Glutamatergic neuron (in vitro differentiated cells): ENCODE measurements around the gene ALOX15B. TPM values are rescaled to one million over a fixed set of nuclear protein-coding genes. Genes with fewer than 3 reads are reported as not detected.

Experiments
- DNase-seq: peaks from one replicate; pipeline ENCODE4 v3.0.0; 2022
- H3K27ac Mint-ChIP-seq: one replicate; pipeline ENCODE4 v1.8.0; 2020; ENCODE audit warnings: mild to moderate bottlenecking, mixed read lengths, inconsistent platforms; ENCODE audit not compliant: unreplicated experiment
- H3K27me3 Mint-ChIP-seq: one replicate; pipeline ENCODE4 v1.8.0; 2020; ENCODE audit warnings: mild to moderate bottlenecking, moderate library complexity, mixed read lengths, inconsistent platforms; ENCODE audit not compliant: unreplicated experiment
- H3K36me3 Mint-ChIP-seq: one replicate; pipeline ENCODE4 v1.8.0; 2020; ENCODE audit warnings: mild to moderate bottlenecking, mixed read lengths, inconsistent platforms; ENCODE audit not compliant: unreplicated experiment
- H3K4me1 Mint-ChIP-seq: one replicate; pipeline ENCODE4 v1.8.0; 2020; ENCODE audit warnings: mild to moderate bottlenecking, low read depth, mixed read lengths, inconsistent platforms; ENCODE audit not compliant: unreplicated experiment
- H3K4me3 Mint-ChIP-seq: one replicate; pipeline ENCODE4 v1.8.0; 2020; ENCODE audit warnings: mild to moderate bottlenecking, mixed read lengths, inconsistent platforms; ENCODE audit not compliant: unreplicated experiment
- H3K9me3 Mint-ChIP-seq: one replicate; pipeline ENCODE4 v1.8.0; 2020; ENCODE audit warnings: mild to moderate bottlenecking, moderate library complexity, mixed read lengths, inconsistent platforms; ENCODE audit not compliant: unreplicated experiment
- total RNA-seq: library from RNA; stranded (reverse); fragmentation: NEBNext Ultra II Directional; extraction: Animal tissue kit (Norgen Biotek cat#: 25700); gene quantifications from one replicate; pipeline ENCODE4 v1.2.1, GENCODE V29; 2021; ENCODE audit not compliant: unreplicated experiment
- TF ChIP-seq, protein P1 (sequence below): fragments of 200-600 bp; sonication (generic); IDR thresholded peaks from one replicate; pipeline ENCODE4 v1.5.0; 2021; ENCODE audit not compliant: partially characterized antibody, unreplicated experiment

ALOX15B gene
- total RNA-seq, 1 donor from 2014 or later: not detected

DNA sequence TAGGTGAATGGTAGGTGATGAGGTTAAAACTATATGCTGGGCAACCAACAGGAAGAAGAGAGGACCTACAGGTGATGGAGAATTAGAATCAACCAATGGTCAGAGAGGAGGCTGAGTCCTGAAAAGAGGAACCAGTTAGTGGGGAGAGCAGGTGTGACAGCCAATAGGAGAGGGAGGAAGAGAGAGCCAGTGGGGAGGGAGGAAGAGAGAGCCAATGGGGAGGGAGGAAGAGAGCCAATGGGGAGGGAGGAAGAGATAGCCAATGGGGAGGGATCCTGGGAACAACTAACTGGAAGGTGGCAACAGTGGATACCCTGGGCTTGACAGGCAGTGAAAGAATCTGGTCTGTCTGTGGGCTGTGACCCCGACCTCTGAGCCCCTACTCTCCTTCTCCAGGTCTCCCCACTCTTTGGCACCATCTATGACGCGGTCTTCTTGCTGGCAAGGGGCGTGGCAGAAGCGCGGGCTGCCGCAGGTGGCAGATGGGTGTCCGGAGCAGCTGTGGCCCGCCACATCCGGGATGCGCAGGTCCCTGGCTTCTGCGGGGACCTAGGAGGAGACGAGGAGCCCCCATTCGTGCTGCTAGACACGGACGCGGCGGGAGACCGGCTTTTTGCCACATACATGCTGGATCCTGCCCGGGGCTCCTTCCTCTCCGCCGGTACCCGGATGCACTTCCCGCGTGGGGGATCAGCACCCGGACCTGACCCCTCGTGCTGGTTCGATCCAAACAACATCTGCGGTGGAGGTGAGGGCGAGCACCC is 32.7 kb upstream of the ALOX15B start:
- H3K4me1 Mint-ChIP-seq: no peaks in the 10 kb centered on the region
- peaks cover 7% of the 10 kb centered on the region for H3K9me3 Mint-ChIP-seq
- peaks cover 25% of the 10 kb centered on the region for H3K27me3 Mint-ChIP-seq
- peaks cover 6% of the 10 kb centered on the region for H3K36me3 Mint-ChIP-seq
- H3K4me3 Mint-ChIP-seq: no peak overlapping the region
- H3K27ac Mint-ChIP-seq: no peak overlapping the region
- TF ChIP-seq, protein P1, sequence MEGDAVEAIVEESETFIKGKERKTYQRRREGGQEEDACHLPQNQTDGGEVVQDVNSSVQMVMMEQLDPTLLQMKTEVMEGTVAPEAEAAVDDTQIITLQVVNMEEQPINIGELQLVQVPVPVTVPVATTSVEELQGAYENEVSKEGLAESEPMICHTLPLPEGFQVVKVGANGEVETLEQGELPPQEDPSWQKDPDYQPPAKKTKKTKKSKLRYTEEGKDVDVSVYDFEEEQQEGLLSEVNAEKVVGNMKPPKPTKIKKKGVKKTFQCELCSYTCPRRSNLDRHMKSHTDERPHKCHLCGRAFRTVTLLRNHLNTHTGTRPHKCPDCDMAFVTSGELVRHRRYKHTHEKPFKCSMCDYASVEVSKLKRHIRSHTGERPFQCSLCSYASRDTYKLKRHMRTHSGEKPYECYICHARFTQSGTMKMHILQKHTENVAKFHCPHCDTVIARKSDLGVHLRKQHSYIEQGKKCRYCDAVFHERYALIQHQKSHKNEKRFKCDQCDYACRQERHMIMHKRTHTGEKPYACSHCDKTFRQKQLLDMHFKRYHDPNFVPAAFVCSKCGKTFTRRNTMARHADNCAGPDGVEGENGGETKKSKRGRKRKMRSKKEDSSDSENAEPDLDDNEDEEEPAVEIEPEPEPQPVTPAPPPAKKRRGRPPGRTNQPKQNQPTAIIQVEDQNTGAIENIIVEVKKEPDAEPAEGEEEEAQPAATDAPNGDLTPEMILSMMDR: no peak
- no peak for DNase-seq

DNA sequence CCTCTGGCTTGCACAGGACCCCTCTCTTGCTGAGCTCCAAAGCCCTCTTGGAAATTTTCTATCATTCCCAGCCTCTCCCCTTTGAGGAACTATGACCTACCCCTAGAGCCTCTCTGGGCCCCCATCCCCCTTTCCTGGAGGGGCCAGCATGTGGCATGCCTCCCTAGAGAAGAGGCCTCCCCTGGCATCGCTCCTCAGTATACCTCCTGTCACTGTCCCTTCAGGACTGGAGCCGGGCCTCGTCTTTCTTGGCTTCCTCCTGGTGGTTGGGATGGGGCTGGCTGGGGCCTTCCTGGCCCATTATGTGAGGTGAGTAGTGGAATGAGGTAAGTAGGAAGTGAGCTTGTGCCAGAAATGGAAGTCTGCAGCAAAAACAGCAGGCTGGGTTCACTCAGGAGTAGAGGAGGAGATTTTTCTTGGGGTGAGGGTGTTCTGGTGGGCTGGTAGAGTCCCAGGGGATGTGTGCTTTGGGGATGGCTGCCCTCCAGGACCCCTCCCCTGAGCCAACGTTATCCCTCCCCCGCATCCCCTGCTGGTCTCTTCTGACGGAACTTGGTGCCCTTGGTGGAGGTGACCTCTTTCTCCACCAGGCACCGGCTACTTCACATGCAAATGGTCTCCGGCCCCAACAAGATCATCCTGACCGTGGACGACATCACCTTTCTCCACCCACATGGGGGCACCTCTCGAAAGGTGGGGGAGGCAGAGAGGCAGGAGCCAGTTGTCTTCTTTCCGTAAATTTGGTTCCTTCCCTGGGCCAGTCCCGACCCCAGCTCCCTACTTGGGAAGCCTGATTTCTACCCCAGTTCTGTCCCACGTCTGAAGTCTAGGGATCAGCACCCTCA is 31.8 kb upstream of the ALOX15B start:
- peaks cover 22% of the 10 kb centered on the region for H3K27me3 Mint-ChIP-seq
- peaks cover 5% of the 10 kb centered on the region for H3K9me3 Mint-ChIP-seq
- DNase-seq: no peak
- H3K36me3 Mint-ChIP-seq: peaks cover 6% of the 10 kb centered on the region
- H3K4me1 Mint-ChIP-seq: no peaks in the 10 kb centered on the region
- no peak overlapping the region for H3K27ac Mint-ChIP-seq
- TF ChIP-seq, protein P1: no peak
- no peak overlapping the region for H3K4me3 Mint-ChIP-seq

DNA sequence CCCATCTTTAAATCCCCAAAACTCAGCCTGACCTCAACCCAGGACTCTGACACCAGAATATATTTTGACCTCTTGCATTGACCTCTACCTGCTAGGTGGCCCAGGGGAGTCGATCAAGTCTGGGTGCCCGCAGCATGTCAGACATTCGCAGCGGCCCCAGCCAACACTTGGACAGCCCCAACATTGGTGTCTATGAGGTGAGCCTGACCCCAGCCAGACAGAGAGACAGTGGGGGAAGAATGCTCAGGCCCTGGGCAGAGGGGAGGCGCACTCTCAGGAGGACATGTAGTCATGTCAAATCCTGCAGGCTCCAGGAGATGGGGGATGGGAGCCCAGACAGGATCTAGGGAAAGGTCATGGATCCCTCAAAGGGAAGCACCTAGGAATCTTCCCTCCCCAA is 31.0 kb upstream of the ALOX15B start:
- H3K27me3 Mint-ChIP-seq: peaks cover 19% of the 10 kb centered on the region
- TF ChIP-seq, protein P1: no peak
- H3K36me3 Mint-ChIP-seq: peaks cover 6% of the 10 kb centered on the region

DNA sequence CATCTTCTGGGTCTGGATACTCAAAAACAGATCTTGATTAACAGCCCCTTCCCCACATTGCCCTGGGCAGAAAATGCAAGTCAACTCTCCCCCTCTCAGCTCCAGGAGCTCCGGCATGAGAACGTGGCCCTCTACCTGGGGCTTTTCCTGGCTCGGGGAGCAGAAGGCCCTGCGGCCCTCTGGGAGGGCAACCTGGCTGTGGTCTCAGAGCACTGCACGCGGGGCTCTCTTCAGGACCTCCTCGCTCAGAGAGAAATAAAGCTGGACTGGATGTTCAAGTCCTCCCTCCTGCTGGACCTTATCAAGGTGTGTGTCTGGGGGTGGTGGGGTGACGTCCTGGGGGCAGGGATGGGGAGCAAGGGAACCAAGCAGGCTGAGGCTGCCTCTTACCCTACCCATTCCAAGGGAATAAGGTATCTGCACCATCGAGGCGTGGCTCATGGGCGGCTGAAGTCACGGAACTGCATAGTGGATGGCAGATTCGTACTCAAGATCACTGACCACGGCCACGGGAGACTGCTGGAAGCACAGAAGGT is 26.7 kb upstream of the ALOX15B start:
- TF ChIP-seq, protein P1: no peak
- Mint-ChIP-seq H3K27me3 (peaks cover 11% of the 10 kb centered on the region), H3K9me3 (peaks cover 3% of the 10 kb centered on the region), H3K36me3 (no peaks in the 10 kb centered on the region), H3K27ac (no peak overlapping the region), H3K4me3 (no peak overlapping the region), H3K4me1 (no peaks in the 10 kb centered on the region)
- no peak for DNase-seq

More for the DNA sequence above, 31.0 kb upstream of the ALOX15B start:
- Mint-ChIP-seq H3K4me3 (no peak overlapping the region), H3K9me3 (peaks cover 7% of the 10 kb centered on the region), H3K4me1 (no peaks in the 10 kb centered on the region), H3K27ac (no peak overlapping the region)
- no peak for DNase-seq
